Large intestine (tissue), 3 donors: ENCODE results near the gene ALK. TPM values are rescaled to one million over a fixed set of nuclear protein-coding genes. Genes with fewer than 3 reads are reported as not detected.

Experiments
- DNase-seq, 2 donors: peaks; one replicate each; pipeline versions ENCODE4 v3.0.0 to v3.0.0-alpha.2; 2013
- H3K27ac ChIP-seq: one replicate; pipeline ENCODE4 v1.5.1; 2013; ENCODE audit warnings: low read length
- H3K27me3 ChIP-seq: 2 replicates; pipeline ENCODE4 v1.6.1; 2013; ENCODE audit warnings: low read length; ENCODE audit not compliant: control insufficient read depth, insufficient read depth
- H3K36me3 ChIP-seq: 2 replicates; pipeline ENCODE4 v1.6.1; 2013; ENCODE audit warnings: low read length; ENCODE audit not compliant: control insufficient read depth, insufficient read depth
- H3K4me1 ChIP-seq: one replicate; pipeline ENCODE4 v1.6.1; 2013; ENCODE audit warnings: low read length; ENCODE audit not compliant: control insufficient read depth, insufficient read depth
- H3K4me3 ChIP-seq: one replicate; pipeline ENCODE4 v1.5.1; 2013; ENCODE audit warnings: low read length
- H3K9me3 ChIP-seq: one replicate; pipeline ENCODE4 v1.6.1; 2013; ENCODE audit warnings: mild to moderate bottlenecking, low read depth, low read length, moderate library complexity; ENCODE audit not compliant: control insufficient read depth
- WGBS: methylation state at CpG from one replicate; pipeline ENCODE4 v1.1.5; 2013; ENCODE audit warnings: low lambda C conversion rate; ENCODE audit not compliant: insufficient coverage; 5-methylcytosine and 5-hydroxymethylcytosine counted together
- polyA plus RNA-seq: library from polyadenylated mRNA; unstranded; fragments of 120-200 nt; gene quantifications from one replicate; pipeline ENCODE4 v1.2.1, GENCODE V29; 2013

Gene ALK
- polyA plus RNA-seq, 1 donor = 1.5 TPM

GRCh38 chr2:29616569-29616968 is 304.8 kb downstream of the ALK start:
- H3K36me3 ChIP-seq = no peaks in the 10 kb centered on the region
- no peak overlapping the region for H3K27ac ChIP-seq
- H3K27me3 ChIP-seq = no peaks in the 10 kb centered on the region
- H3K4me3 ChIP-seq = no peak overlapping the region
- peaks cover 14% of the 10 kb centered on the region for H3K4me1 ChIP-seq
- no CpG with 5 or more reads among the region's 1 CpG for WGBS
- DNase-seq = no peak
- H3K9me3 ChIP-seq = no peaks in the 10 kb centered on the region

GRCh38 chr2:29615841-29616240 is 305.5 kb downstream of the ALK start:
- Histone ChIP-seq H3K36me3 (no peaks in the 10 kb centered on the region), H3K9me3 (no peaks in the 10 kb centered on the region), H3K4me1 (peaks cover 14% of the 10 kb centered on the region), H3K27ac (no peak overlapping the region), H3K4me3 (no peak overlapping the region), H3K27me3 (no peaks in the 10 kb centered on the region)
- WGBS = 80% methylated on average over 1 of the region's 6 CpGs
- no peak for DNase-seq

- DNase-seq = no peak
- 80% methylated on average over 1 of the region's 5 CpGs for WGBS
- H3K4me1 ChIP-seq = peaks cover 14% of the 10 kb centered on the region
- H3K27ac ChIP-seq = no peak overlapping the region
- H3K36me3 ChIP-seq = no peaks in the 10 kb centered on the region
- no peaks in the 10 kb centered on the region for H3K27me3 ChIP-seq
- H3K4me3 ChIP-seq = no peak overlapping the region
- H3K9me3 ChIP-seq = no peaks in the 10 kb centered on the region
These were observed 306.2 kb downstream of the ALK start for GRCh38 chr2:29615183-29615582.

- no CpG with 5 or more reads among the region's 6 CpGs for WGBS
- Histone ChIP-seq H3K27ac (no peak overlapping the region), H3K9me3 (no peaks in the 10 kb centered on the region), H3K4me1 (peaks cover 14% of the 10 kb centered on the region), H3K27me3 (no peaks in the 10 kb centered on the region), H3K4me3 (no peak overlapping the region), H3K36me3 (no peaks in the 10 kb centered on the region)
- no peak for DNase-seq
These were observed 307.0 kb downstream of the ALK start for GRCh38 chr2:29614295-29614830.

GRCh38 chr2:29613792-29614266 is 307.6 kb downstream of the ALK start:
- Histone ChIP-seq H3K4me3 (no peak overlapping the region), H3K9me3 (no peaks in the 10 kb centered on the region), H3K36me3 (no peaks in the 10 kb centered on the region), H3K27ac (no peak overlapping the region), H3K4me1 (peaks cover 14% of the 10 kb centered on the region), H3K27me3 (no peaks in the 10 kb centered on the region)
- WGBS = no CpG with 5 or more reads among the region's 8 CpGs
- DNase-seq = no peak

- no peaks in the 10 kb centered on the region for H3K27me3 ChIP-seq
- no peaks in the 10 kb centered on the region for H3K9me3 ChIP-seq
- H3K4me1 ChIP-seq = peaks cover 11% of the 10 kb centered on the region
- no peaks in the 10 kb centered on the region for H3K36me3 ChIP-seq
- H3K4me3 ChIP-seq = no peak overlapping the region
- H3K27ac ChIP-seq = no peak overlapping the region
- no peak for DNase-seq
- 95% methylated on average over 3 of the region's 3 CpGs for WGBS
These were observed 308.3 kb downstream of the ALK start for GRCh38 chr2:29613067-29613466.

- no peak overlapping the region for H3K4me3 ChIP-seq
- H3K27me3 ChIP-seq = no peaks in the 10 kb centered on the region
- H3K36me3 ChIP-seq = no peaks in the 10 kb centered on the region
- peaks cover 6% of the 10 kb centered on the region for H3K4me1 ChIP-seq
- H3K27ac ChIP-seq = no peak overlapping the region
- no peak for DNase-seq
- no CpG with 5 or more reads among the region's 4 CpGs for WGBS
- no peaks in the 10 kb centered on the region for H3K9me3 ChIP-seq
These were observed 308.8 kb downstream of the ALK start for GRCh38 chr2:29612568-29612967.

- H3K4me3 ChIP-seq = no peak overlapping the region
- DNase-seq = no peak
- H3K36me3 ChIP-seq = no peaks in the 10 kb centered on the region
- no peak overlapping the region for H3K27ac ChIP-seq
- H3K9me3 ChIP-seq = no peaks in the 10 kb centered on the region
- no peaks in the 10 kb centered on the region for H3K27me3 ChIP-seq
- H3K4me1 ChIP-seq = no peaks in the 10 kb centered on the region
- 86% methylated on average over 1 of the region's 5 CpGs for WGBS
These were observed 309.5 kb downstream of the ALK start for GRCh38 chr2:29611850-29612249.

GRCh38 chr2:29611261-29611660 is 310.1 kb downstream of the ALK start:
- H3K36me3 ChIP-seq = no peaks in the 10 kb centered on the region
- WGBS = no CpG with 5 or more reads among the region's 2 CpGs
- H3K27me3 ChIP-seq = no peaks in the 10 kb centered on the region
- H3K27ac ChIP-seq = no peak overlapping the region
- no peak for DNase-seq
- H3K4me3 ChIP-seq = no peak overlapping the region
- H3K9me3 ChIP-seq = no peaks in the 10 kb centered on the region
- no peaks in the 10 kb centered on the region for H3K4me1 ChIP-seq

GRCh38 chr2:29610569-29610968 is 310.8 kb downstream of the ALK start:
- no peak overlapping the region for H3K27ac ChIP-seq
- no peaks in the 10 kb centered on the region for H3K9me3 ChIP-seq
- H3K27me3 ChIP-seq = no peaks in the 10 kb centered on the region
- no peak overlapping the region for H3K4me3 ChIP-seq
- DNase-seq = no peak
- H3K36me3 ChIP-seq = no peaks in the 10 kb centered on the region
- WGBS = no CpG with 5 or more reads among the region's 3 CpGs
- H3K4me1 ChIP-seq = no peaks in the 10 kb centered on the region

GRCh38 chr2:29607038-29607420 is 314.4 kb downstream of the ALK start:
- Histone ChIP-seq H3K27me3 (no peaks in the 10 kb centered on the region), H3K4me1 (no peaks in the 10 kb centered on the region), H3K9me3 (no peaks in the 10 kb centered on the region), H3K36me3 (no peaks in the 10 kb centered on the region), H3K4me3 (no peak overlapping the region), H3K27ac (no peak overlapping the region)
- no peak for DNase-seq
- no CpG with 5 or more reads among the region's 4 CpGs for WGBS
